B cell (primary cell): ENCODE results near the gene MED12L. TPM values are rescaled to one million over a fixed set of nuclear protein-coding genes. Genes with fewer than 3 reads are reported as not detected.
"Not testable (repeated sequence)": the region's sequence is repeated elsewhere in the genome, so short reads cannot be mapped to it uniquely, and the experiment has no call there.

ENCODE experiments used
- ATAC-seq: fragments of 200-7000 bp; cut with Tn5 transposase; one replicate; pipeline ENCODE4 v1.10.0; 2021; ENCODE audit warnings: low read depth, mild to moderate bottlenecking, moderate number of reproducible peaks, moderate library complexity
- CTCF ChIA-PET: fragments of 350-600 bp; sonication (Branson Sonifier 250); formaldehyde crosslinking; loops from one replicate; lab custom pipeline; 2021; ENCODE audit warnings: antibody characterized with exemption, inconsistent platforms; lab: Charles Lee
- POLR2A ChIA-PET: fragments of 350-600 bp; sonication (Branson Sonifier 250); formaldehyde crosslinking; loops from one replicate; lab custom pipeline; 2021; ENCODE audit warnings: antibody characterized with exemption; lab: Charles Lee
- DNase-seq: peaks from one replicate; pipeline ENCODE4 v3.0.0; 2013
- H2AFZ ChIP-seq: 2 replicates; pipeline ENCODE4 v1.6.1; 2012; ENCODE audit warnings: mild to moderate bottlenecking, low read depth, low read length; ENCODE audit not compliant: insufficient read depth, poor library complexity, severe bottlenecking
- H3K27ac ChIP-seq, 2 donors: 1 replicate in 1 of 2; 2 replicates in 1 of 2; pipeline ENCODE4 v1.5.1; 2012 to 2013; ENCODE audit warnings: low read length in 2 of 2, mild to moderate bottlenecking in 2 of 2, moderate library complexity in 1 of 2
- H3K27me3 ChIP-seq, 4 experiments: fragments of 200-600 bp in 1 of 4; sonication (generic) in 1 of 4; replicated peaks in 1 of 4; 1 replicate in 2 of 4; 2 replicates in 2 of 4; pipeline versions ENCODE4 v1.6.1 to v1.7.0; 2013 to 2016; ENCODE audit warnings: low read length in 3 of 4, mild to moderate bottlenecking in 2 of 4, mixed read lengths in 1 of 4, moderate library complexity in 1 of 4; ENCODE audit not compliant: insufficient read depth in 4 of 4, control insufficient read depth in 3 of 4; ENCODE audit errors: control extremely low read depth in 1 of 4
- H3K36me3 ChIP-seq, 2 experiments: replicated peaks in 1 of 2; 1 replicate in 1 of 2; 2 replicates in 1 of 2; pipeline versions ENCODE4 v1.6.1 to v1.7.1; 2013; ENCODE audit warnings: low read length in 1 of 2; ENCODE audit not compliant: insufficient read depth in 2 of 2, control insufficient read depth in 1 of 2; ENCODE audit errors: control extremely low read depth in 1 of 2, extremely low read depth in 1 of 2
- H3K4me1 ChIP-seq, 2 donors: fragments of 200-600 bp in 1 of 2; sonication (generic) in 1 of 2; 1 replicate in 1 of 2; 2 replicates in 1 of 2; pipeline versions ENCODE4 v1.5.1 to v1.6.1; 2013 to 2017; ENCODE audit warnings: low read length in 2 of 2; ENCODE audit not compliant: control insufficient read depth in 2 of 2, insufficient read depth in 2 of 2
- H3K4me2 ChIP-seq: replicated peaks from 2 replicates; pipeline ENCODE3; 2012; ENCODE audit warnings: mild to moderate bottlenecking, low read depth, low read length; ENCODE audit not compliant: poor library complexity, severe bottlenecking
- H3K4me3 ChIP-seq, 5 experiments: fragments of 200-600 bp in 1 of 5; sonication (generic) in 1 of 5; 1 replicate in 3 of 5; 2 replicates in 2 of 5; pipeline versions ENCODE4 v1.5.1 to v1.7.0; 2011 to 2016; ENCODE audit warnings: low read length in 4 of 5, mild to moderate bottlenecking in 4 of 5, low read depth in 2 of 5, control low read depth in 1 of 5, moderate library complexity in 1 of 5; ENCODE audit not compliant: insufficient read depth in 1 of 5; ENCODE audit errors: control extremely low read depth in 1 of 5, extremely low read depth in 1 of 5
- H3K79me2 ChIP-seq: fragments of 200-600 bp; sonication (generic); one replicate; pipeline ENCODE4 v1.6.0; 2016; ENCODE audit warnings: low read length; ENCODE audit not compliant: control insufficient read depth, insufficient read depth
- H3K9ac ChIP-seq: fragments of 200-600 bp; sonication (generic); 2 replicates; pipeline ENCODE4 v1.6.1; 2017; ENCODE audit warnings: mild to moderate bottlenecking, low read length, moderate library complexity
- H3K9me3 ChIP-seq, 3 donors: one replicate each; pipeline versions ENCODE4 v1.6.1 to v1.7.1; 2013; ENCODE audit warnings: low read length in 2 of 3; ENCODE audit not compliant: control insufficient read depth in 2 of 3, insufficient read depth in 1 of 3; ENCODE audit errors: control extremely low read depth in 1 of 3
- H4K20me1 ChIP-seq: 2 replicates; pipeline ENCODE4 v1.6.0; 2012; ENCODE audit warnings: mild to moderate bottlenecking, low read length; ENCODE audit not compliant: insufficient read depth, control insufficient read depth, poor library complexity, severe bottlenecking
- H3K27ac Mint-ChIP-seq: one replicate; pipeline ENCODE4 v1.8.0; 2021; ENCODE audit warnings: mixed read lengths
- H3K27me3 Mint-ChIP-seq: one replicate; pipeline ENCODE4 v1.8.0; 2021; ENCODE audit warnings: mixed read lengths
- H3K4me1 Mint-ChIP-seq: one replicate; pipeline ENCODE4 v1.8.0; 2021; ENCODE audit warnings: mixed read lengths
- H3K4me3 Mint-ChIP-seq: one replicate; pipeline ENCODE4 v1.8.0; 2021; ENCODE audit warnings: mixed read lengths
- H3K9me3 Mint-ChIP-seq: one replicate; pipeline ENCODE4 v1.8.0; 2022; ENCODE audit warnings: mixed read lengths; ENCODE audit not compliant: insufficient read depth
- EZH2 ChIP-seq: IDR thresholded peaks from 2 replicates; pipeline ENCODE4 v1.6.1; 2012; ENCODE audit warnings: borderline replicate concordance, low read depth, mild to moderate bottlenecking, moderate library complexity, low read length; ENCODE audit not compliant: insufficient read depth, poor library complexity, severe bottlenecking
- WGBS: methylation state at CpG from one replicate; pipeline ENCODE4 v1.1.5; 2013; ENCODE audit warnings: missing lambda C conversion rate; ENCODE audit not compliant: insufficient coverage; 5-methylcytosine and 5-hydroxymethylcytosine counted together
- intact Hi-C: fragments of 100-400 bp; cut with micrococcal nuclease; formaldehyde crosslinking; loops from one replicate; pipeline ENCODE4 v1.10.0; 2022
- polyA plus RNA-seq: library from polyadenylated mRNA; depleted of rRNA; stranded (reverse); fragments of >200 nt; gene quantifications from 2 replicates; pipeline ENCODE4 v1.2.3, GENCODE V29; 2012
- total RNA-seq, 2 donors: library from RNA; stranded (reverse); fragments of 120-200 nt in 1 of 2; gene quantifications; 1 replicate in 1 of 2; 2 replicates in 1 of 2; pipeline versions ENCODE4 v1.2.3 to v1.2.4, GENCODE V29; 2013 to 2022
- TF ChIP-seq, protein P1 (sequence below): fragments of 200-600 bp; IDR thresholded peaks from one replicate; pipeline ENCODE4 v1.8.0; 2022; ENCODE audit warnings: antibody characterized with exemption, mild to moderate bottlenecking

The MED12L gene
- total and polyA plus RNA-seq, 2 donors (not counting 1 experiment from before 2014, with no cell fraction given): 0.07 to 0.30 TPM

DNA sequence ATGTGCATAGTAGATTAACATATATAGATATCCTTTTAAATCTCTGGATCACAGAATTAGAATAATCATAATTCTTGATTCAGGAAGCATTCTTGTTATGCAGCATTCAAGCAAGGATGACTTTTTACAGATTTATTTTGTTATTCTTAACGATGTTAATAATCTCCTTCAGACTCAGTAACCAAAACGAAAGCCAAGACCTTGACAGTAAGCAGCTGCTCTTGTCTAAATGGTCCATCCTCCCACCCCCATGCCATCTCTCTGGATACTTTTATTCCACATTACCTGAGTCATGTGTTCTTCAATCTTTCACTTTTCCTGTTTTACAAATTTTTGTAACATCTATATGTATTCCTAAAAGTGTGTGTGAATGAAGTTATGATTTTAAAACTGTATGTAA is 150.9 kb downstream of the MED12L start:
- no peak for ATAC-seq
- Mint-ChIP-seq H3K27me3 (no peaks in the 10 kb centered on the region), H3K4me1 (peaks cover 16% of the 10 kb centered on the region), H3K27ac (no peak overlapping the region), H3K4me3 (no peak overlapping the region), H3K9me3 (no peaks in the 10 kb centered on the region)
- ChIA-PET POLR2A (no interaction called here), CTCF (interaction anchor here (0.8 to 3.2 kb wide), 5 partner anchors 8 to 68 kb away, joined by 3 to 21 read pairs (median 3); no protein-coding TSS in a partner anchor)
- Histone ChIP-seq H3K79me2 (peaks cover 3% of the 10 kb centered on the region), H3K36me3 (peaks cover 0 to 5% of the 10 kb centered on the region in 2 experiments), H3K9ac (no peak overlapping the region), H3K27me3 (no peaks in the 10 kb centered on the region), H3K9me3 (no peaks in the 10 kb centered on the region), H3K27ac (no peak overlapping the region), H4K20me1 (no peaks in the 10 kb centered on the region), H2AFZ (no peak overlapping the region), H3K4me2 (no peak overlapping the region), H3K4me3 (no peak overlapping the region), H3K4me1 (peaks cover 2 to 5% of the 10 kb centered on the region in 2 donors)
- DNase-seq: no peak
- intact Hi-C loops: loop anchor here (10.0 kb wide), 1 partner anchor 148 kb away; the partner anchor contains the start of gene P2RY12
- 100% methylated on average over 1 of the region's 2 CpGs for WGBS
- TF ChIP-seq, protein P1, sequence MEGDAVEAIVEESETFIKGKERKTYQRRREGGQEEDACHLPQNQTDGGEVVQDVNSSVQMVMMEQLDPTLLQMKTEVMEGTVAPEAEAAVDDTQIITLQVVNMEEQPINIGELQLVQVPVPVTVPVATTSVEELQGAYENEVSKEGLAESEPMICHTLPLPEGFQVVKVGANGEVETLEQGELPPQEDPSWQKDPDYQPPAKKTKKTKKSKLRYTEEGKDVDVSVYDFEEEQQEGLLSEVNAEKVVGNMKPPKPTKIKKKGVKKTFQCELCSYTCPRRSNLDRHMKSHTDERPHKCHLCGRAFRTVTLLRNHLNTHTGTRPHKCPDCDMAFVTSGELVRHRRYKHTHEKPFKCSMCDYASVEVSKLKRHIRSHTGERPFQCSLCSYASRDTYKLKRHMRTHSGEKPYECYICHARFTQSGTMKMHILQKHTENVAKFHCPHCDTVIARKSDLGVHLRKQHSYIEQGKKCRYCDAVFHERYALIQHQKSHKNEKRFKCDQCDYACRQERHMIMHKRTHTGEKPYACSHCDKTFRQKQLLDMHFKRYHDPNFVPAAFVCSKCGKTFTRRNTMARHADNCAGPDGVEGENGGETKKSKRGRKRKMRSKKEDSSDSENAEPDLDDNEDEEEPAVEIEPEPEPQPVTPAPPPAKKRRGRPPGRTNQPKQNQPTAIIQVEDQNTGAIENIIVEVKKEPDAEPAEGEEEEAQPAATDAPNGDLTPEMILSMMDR: no peak
- no peak for TF ChIP-seq EZH2

DNA sequence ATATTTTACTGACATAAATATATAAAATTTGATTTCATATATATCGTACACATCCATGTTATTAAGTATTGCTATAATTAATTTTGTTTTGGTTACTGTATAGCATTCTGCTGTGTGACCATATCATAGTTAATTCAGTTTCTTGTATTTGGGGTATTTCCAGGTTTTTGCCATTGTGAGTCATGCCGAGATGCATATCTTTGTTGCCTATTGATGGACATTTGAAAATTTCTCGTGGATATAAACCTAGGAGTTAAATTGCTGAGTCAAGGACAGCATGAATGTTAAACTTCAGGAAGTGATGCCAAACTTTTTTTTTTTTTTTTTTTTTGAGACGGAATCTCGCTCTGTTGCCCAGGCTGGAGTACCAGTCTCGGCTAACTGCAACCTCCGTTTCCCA is 151.3 kb downstream of the MED12L start:
- no peaks in the 10 kb centered on the region for H4K20me1 ChIP-seq
- Mint-ChIP-seq H3K9me3 (no peaks in the 10 kb centered on the region), H3K4me1 (peaks cover 12% of the 10 kb centered on the region), H3K27ac (no peak overlapping the region), H3K4me3 (no peak overlapping the region), H3K27me3 (no peaks in the 10 kb centered on the region)
- ATAC-seq: no peak
- TF ChIP-seq, protein P1: no peak
- TF ChIP-seq EZH2: no peak
- peaks cover 0 to 5% of the 10 kb centered on the region in 2 experiments for H3K36me3 ChIP-seq
- no peak overlapping the region for H3K27ac ChIP-seq
- H2AFZ ChIP-seq: no peak overlapping the region
- no peaks in the 10 kb centered on the region for H3K9me3 ChIP-seq
- H3K4me3 ChIP-seq: no peak overlapping the region
- H3K4me2 ChIP-seq: no peak overlapping the region
- ChIA-PET CTCF (interaction anchor here (1.0 to 3.2 kb wide), 3 partner anchors 8 to 69 kb away, joined by 3 to 21 read pairs (median 3); no protein-coding TSS in a partner anchor), POLR2A (interaction anchor here (0.7 kb wide), 1 partner anchor 20 kb away, joined by 5 read pairs; no protein-coding TSS in a partner anchor)
- intact Hi-C loops: loop anchor here (10.0 kb wide), 1 partner anchor 148 kb away; the partner anchor contains the start of gene P2RY12
- no peak for DNase-seq
- peaks cover 0 to 1% of the 10 kb centered on the region in 2 donors for H3K4me1 ChIP-seq
- H3K27me3 ChIP-seq: no peaks in the 10 kb centered on the region
- H3K79me2 ChIP-seq: peaks cover 3% of the 10 kb centered on the region
- no peak overlapping the region for H3K9ac ChIP-seq
- 96% methylated on average over 5 of the region's 7 CpGs for WGBS

DNA sequence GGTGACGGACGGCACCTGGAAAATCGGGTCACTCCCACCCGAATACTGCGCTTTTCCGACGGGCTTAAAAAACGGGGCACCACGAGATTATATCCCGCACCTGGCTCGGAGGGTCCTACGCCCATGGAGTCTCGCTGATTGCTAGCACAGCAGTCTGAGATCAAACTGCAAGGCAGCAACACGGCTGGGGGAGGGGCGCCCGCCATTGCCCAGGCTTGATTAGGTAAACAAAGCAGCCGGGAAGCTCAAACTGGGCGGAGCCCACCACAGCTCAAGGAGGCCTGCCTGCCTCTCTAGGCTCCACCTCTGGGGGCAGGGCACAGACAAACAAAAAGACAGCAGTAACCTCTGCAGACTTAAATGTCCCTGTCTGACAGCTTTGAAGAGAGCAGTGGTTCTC is 156.5 kb downstream of the MED12L start:
- H3K27ac ChIP-seq, H3K4me1 Mint-ChIP-seq, DNase-seq, H3K9me3 Mint-ChIP-seq, H3K27me3 ChIP-seq, H3K9me3 ChIP-seq, CTCF ChIA-PET, ATAC-seq, POLR2A ChIA-PET, H3K36me3 ChIP-seq, H3K27ac Mint-ChIP-seq, H3K4me1 ChIP-seq, H3K27me3 Mint-ChIP-seq, H3K79me2 ChIP-seq, H3K9ac ChIP-seq, H3K4me3 Mint-ChIP-seq, H3K4me3 ChIP-seq, intact Hi-C loops, H2AFZ ChIP-seq, H4K20me1 ChIP-seq, H3K4me2 ChIP-seq: not testable (repeated sequence)
- WGBS: 97% methylated on average over 9 of the region's 18 CpGs
